ENCODE measurements around the gene FSTL3. TPM values are rescaled to one million over a fixed set of nuclear protein-coding genes. Genes with fewer than 3 reads are reported as not detected.
A peak's percentile ranks its signal among the peaks of the same experiment; 100 is the strongest.
"Not testable (repeated sequence)": the region's sequence is repeated elsewhere in the genome, so short reads cannot be mapped to it uniquely, and the experiment has no call there.

Gene FSTL3
- total RNA-seq, 4 donors from 2014 or later: 105 to 200 (median 133) TPM

DNA sequence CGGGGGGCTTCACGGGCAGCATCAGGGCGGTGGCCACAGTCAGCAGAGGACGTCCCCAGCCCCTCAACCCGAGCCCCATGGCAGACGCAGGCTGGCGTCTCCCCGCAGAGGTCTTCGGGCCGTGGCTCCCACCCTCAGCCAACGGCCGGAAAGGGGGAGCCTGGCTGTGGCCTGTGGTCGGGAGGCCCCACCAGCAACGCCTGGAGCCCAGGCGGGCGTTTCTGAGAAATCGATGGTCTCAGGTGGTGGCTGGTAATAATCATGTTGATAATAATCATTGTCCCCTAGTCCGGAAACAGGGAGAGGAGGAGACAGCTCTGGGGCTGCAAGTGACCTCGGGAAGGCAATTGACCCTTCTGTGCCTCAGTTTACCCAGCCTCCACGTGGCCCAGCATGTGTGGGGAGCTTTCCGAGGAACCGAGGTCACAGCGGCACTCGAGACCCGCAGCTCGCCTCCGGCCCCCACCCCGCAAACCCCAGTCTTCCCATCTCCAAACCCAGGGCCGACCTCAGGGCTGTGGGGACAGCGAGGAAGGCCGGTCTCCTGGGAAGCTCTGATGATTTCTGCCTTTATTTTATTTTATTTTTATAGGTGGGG lies 19.3 kb downstream of the FSTL3 start, which contains the start of gene PRSS57:
Gene PRSS57 (minus strand): TSS at position 101 of the 598 bp plus-strand sequence. CDS start 22 bp downstream, at position 79.
- no peak within 1 kb of the TSS for H3K4me3 ChIP-seq
- ATAC-seq: no peak
- 80 to 90% methylated on average over 1 to 3 of the region's 31 CpGs for WGBS, 2 donors (ENCODE audit: low coverage in 1 of 2)

GRCh38 chr19:698529-698928 lies 22.3 kb downstream of the FSTL3 start:
- not testable (repeated sequence) for H3K27ac ChIP-seq, H3K36me3 ChIP-seq, ATAC-seq, H3K4me1 ChIP-seq, H3K4me3 ChIP-seq, H3K9me3 ChIP-seq
- H3K27me3 ChIP-seq: peaks cover 49% of the 10 kb centered on the region
- 85 to 100% methylated on average over 2 to 10 of the region's 15 CpGs for WGBS, 2 donors (ENCODE audit: low coverage in 1 of 2)

More for the DNA sequence above, 19.3 kb downstream of the FSTL3 start, which contains the start of gene PRSS57:
- Histone ChIP-seq H3K9me3 (no peaks in the 10 kb centered on the region), H3K27me3 (peaks cover 24% of the 10 kb centered on the region), H3K27ac (no peak within 1 kb of the TSS), H3K4me1 (no peaks in the 10 kb centered on the region), H3K36me3 (no peaks in the 10 kb centered on the region)
- TF ChIP-seq EP300 (IDR thresholded peaks at IDR 0.05) (no peak), POLR2AphosphoS5 (IDR thresholded peaks at IDR 0.05) (no peak), POLR2A (IDR thresholded peaks at IDR 0.05) (no peak)
- TF ChIP-seq, protein P1, sequence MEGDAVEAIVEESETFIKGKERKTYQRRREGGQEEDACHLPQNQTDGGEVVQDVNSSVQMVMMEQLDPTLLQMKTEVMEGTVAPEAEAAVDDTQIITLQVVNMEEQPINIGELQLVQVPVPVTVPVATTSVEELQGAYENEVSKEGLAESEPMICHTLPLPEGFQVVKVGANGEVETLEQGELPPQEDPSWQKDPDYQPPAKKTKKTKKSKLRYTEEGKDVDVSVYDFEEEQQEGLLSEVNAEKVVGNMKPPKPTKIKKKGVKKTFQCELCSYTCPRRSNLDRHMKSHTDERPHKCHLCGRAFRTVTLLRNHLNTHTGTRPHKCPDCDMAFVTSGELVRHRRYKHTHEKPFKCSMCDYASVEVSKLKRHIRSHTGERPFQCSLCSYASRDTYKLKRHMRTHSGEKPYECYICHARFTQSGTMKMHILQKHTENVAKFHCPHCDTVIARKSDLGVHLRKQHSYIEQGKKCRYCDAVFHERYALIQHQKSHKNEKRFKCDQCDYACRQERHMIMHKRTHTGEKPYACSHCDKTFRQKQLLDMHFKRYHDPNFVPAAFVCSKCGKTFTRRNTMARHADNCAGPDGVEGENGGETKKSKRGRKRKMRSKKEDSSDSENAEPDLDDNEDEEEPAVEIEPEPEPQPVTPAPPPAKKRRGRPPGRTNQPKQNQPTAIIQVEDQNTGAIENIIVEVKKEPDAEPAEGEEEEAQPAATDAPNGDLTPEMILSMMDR (IDR thresholded peaks at IDR 0.05): no peak

- H3K4me1 ChIP-seq: peaks cover 0 to 14% (median 0%) of the 10 kb centered on the region in 3 donors
- WGBS, 2 donors (ENCODE audit: low coverage in 1 of 2): 66% methylated on average over 7 of the region's 14 CpGs; no CpG with 5 or more reads in 1 of the 2 donors
- not testable (repeated sequence) for H3K9me3 ChIP-seq, H3K4me3 ChIP-seq, H3K27ac ChIP-seq, H3K36me3 ChIP-seq, ATAC-seq
- H3K27me3 ChIP-seq: peaks cover 55% of the 10 kb centered on the region
These were observed 23.7 kb downstream of the FSTL3 start for GRCh38 chr19:699885-700284.

DNA sequence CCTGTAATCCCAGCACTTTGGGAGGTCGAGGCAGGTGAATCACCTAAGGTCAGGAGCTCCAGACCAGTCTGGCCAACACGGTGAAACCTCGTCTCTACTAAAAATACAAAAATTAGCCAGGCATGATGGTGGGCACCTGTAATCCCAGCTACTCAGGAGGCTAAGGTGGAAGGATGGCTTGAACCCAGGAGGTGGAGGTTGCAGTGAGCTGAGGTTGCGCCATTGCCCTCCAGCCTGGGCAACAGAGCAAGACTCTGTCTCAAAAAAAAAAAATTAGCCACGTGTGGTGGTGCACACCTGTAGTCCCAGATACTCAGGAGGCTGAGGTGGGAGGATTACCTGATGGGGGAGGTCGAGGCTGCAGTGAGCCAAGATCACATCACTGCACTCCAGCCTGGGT lies 26.7 kb downstream of the FSTL3 start:
- H3K27me3 ChIP-seq: peaks cover 36% of the 10 kb centered on the region
- peaks cover 0 to 24% (median 0%) of the 10 kb centered on the region in 3 donors for H3K4me1 ChIP-seq
- not testable (repeated sequence) for H3K36me3 ChIP-seq, ATAC-seq, H3K27ac ChIP-seq, H3K9me3 ChIP-seq
- H3K4me3 ChIP-seq: peak overlapping the region in 1 of 2 donors; percentile 26
- WGBS, 2 donors (ENCODE audit: low coverage in 1 of 2): 73 to 74% methylated on average over 5 to 6 of the region's 6 CpGs

DNA sequence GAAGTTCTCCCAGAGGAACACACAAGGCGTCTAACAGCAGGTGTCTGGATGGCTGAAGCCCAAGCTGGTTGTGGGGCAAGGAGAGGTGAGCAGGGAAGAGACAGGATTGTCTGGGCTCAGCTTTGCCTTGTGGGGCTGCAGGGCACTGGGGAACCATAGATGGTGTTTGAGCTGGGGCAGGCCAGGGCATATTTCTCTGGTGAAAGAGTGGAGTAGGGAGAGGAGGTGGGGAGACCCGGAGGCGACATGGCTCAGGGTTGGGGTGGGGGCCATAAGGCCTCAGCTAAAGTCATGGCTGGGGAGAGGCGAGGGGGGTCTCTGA lies 27.1 kb downstream of the FSTL3 start:
- Histone ChIP-seq H3K9me3 (no peaks in the 10 kb centered on the region), H3K27me3 (peaks cover 36% of the 10 kb centered on the region), H3K4me3 (peak overlapping the region in 1 of 2 donors; percentile 26), H3K27ac (peak overlapping the region in 2 of 4 donors; percentile 37 to 46), H3K36me3 (no peaks in the 10 kb centered on the region), H3K4me1 (peaks cover 0 to 29% (median 3%) of the 10 kb centered on the region in 3 donors)
- TF ChIP-seq EP300 (IDR thresholded peaks at IDR 0.05): no peak
- TF ChIP-seq, protein P1 (IDR thresholded peaks at IDR 0.05): no peak
- no peak for TF ChIP-seq POLR2A (IDR thresholded peaks at IDR 0.05)
- TF ChIP-seq POLR2AphosphoS5 (IDR thresholded peaks at IDR 0.05): no peak
- 49 to 50% methylated on average over 2 to 3 of the region's 4 CpGs for WGBS, 2 donors (ENCODE audit: low coverage in 1 of 2)
- ATAC-seq: no peak

GRCh38 chr19:703651-704446 lies 27.7 kb downstream of the FSTL3 start:
- peak overlapping the region in 2 of 4 donors; percentile 37 to 46 for H3K27ac ChIP-seq
- peaks cover 36% of the 10 kb centered on the region for H3K27me3 ChIP-seq
- TF ChIP-seq, protein P1 (IDR thresholded peaks at IDR 0.05): no peak
- no peak for TF ChIP-seq EP300 (IDR thresholded peaks at IDR 0.05)
- TF ChIP-seq POLR2A (IDR thresholded peaks at IDR 0.05): no peak
- no peak for TF ChIP-seq POLR2AphosphoS5 (IDR thresholded peaks at IDR 0.05)
- H3K4me1 ChIP-seq: peaks cover 0 to 32% (median 4%) of the 10 kb centered on the region in 3 donors
- H3K36me3 ChIP-seq: no peaks in the 10 kb centered on the region
- peak; percentile 86 for ATAC-seq
- WGBS, 2 donors (ENCODE audit: low coverage in 1 of 2): 9 to 11% methylated on average over 11 to 19 of the region's 50 CpGs
- H3K9me3 ChIP-seq: no peaks in the 10 kb centered on the region
- peak overlapping the region in 1 of 2 donors; percentile 26 for H3K4me3 ChIP-seq
